ENCODE data around the gene IL32. TPM values are rescaled to one million over a fixed set of nuclear protein-coding genes. Genes with fewer than 3 reads are reported as not detected.
A peak's percentile ranks its signal among the peaks of the same experiment; 100 is the strongest.

IL32 gene
- total and polyA plus RNA-seq, 9 of the 15 experiments (the other 6 are each of a cell fraction or from before 2014, with no cell fraction given), result 0.21 to 2.2 (median 0.37) TPM; not detected in 3

DNA sequence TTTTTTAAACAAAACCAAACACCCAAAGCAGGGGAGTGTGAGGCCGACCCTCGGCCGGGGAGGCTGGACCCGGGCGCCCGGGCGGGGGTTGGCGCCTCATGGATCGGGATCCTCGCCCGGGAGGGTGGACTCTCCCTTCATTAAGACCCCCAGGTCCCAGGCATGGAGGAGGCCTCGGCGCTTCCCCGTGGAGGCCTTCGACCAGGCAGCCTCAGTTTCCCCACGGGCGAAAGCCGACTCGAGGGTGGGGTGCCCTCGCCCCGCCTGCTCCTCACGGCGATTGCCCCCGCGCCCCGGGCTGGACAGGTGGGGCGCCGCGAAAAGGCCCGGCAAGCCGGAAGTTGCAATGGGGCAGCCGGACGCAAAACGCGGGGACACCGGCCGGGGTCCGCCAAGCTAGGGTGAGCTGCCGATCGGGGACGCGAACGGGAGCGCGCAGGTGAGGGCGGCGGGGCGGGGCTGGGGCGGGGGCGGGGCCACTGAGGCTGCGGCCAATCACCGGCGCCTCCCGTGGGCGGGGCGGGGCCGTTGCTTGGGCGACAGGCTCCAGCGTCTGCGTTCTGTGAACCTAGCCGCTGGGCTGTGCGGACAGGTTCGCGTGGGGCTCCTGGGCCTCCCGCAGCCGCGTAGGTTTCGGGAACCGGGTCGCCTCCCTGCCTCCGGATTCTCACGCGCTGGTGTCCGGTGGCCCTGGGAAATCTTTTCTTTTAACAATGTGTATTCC lies 40.9 kb downstream of the IL32 start (continued):
- TF ChIP-seq GTF2F1 (IDR thresholded peaks at IDR 0.05; ENCODE audit: low read depth, low read length) (peak; percentile 83), EGR1 (conservative IDR thresholded peaks at IDR 0.05) (0 out of 2 replicates have a peak, but pooled peaks have one; percentile 18), ZNF717 (CRISPR knock-in tag; IDR thresholded peaks at IDR 0.05) (no peak), TARDBP (IDR thresholded peaks at IDR 0.05) (peak; percentile 55; the same call in 1 of the 2 replicates), TAL1 (IDR thresholded peaks at IDR 0.05) (no peak), HDAC1 (IDR thresholded peaks at IDR 0.05) (peak in 1 of 2 experiments; percentile 80; a peak in 2 of 4 replicates), XRCC4 (IDR thresholded peaks at IDR 0.05; ENCODE audit: extremely low read depth, insufficient read depth, insufficient read length) (no peak), ZNF311 (CRISPR knock-in tag; IDR thresholded peaks at IDR 0.05) (0 out of 2 replicates have a peak, but pooled peaks have one; percentile 33), NEUROD1 (IDR thresholded peaks at IDR 0.05; ENCODE audit: borderline replicate concordance, low read depth, low read length, partially characterized antibody) (peak; percentile 55), YY1 (IDR thresholded peaks at IDR 0.05; ENCODE audit: borderline replicate concordance in 1 of 3, control insufficient read depth in 1 of 3, extremely low read depth in 1 of 3, insufficient read depth in 3 of 3, insufficient read length in 1 of 3, insufficient replicate concordance in 2 of 3, low read depth in 1 of 3, low read length in 2 of 3) (peak in 2 of 3 experiments; percentile 70 to 71), NCOA6 (IDR thresholded peaks at IDR 0.05) (no peak), ERF (CRISPR knock-in tag; IDR thresholded peaks at IDR 0.05) (peak; percentile 90), ATF7 (IDR thresholded peaks at IDR 0.05) (peak; percentile 66; the same call in 1 of the 2 replicates), RBM14 (IDR thresholded peaks at IDR 0.05; ENCODE audit: borderline replicate concordance, insufficient read depth, low read depth, low read length) (no peak), NONO (IDR thresholded peaks at IDR 0.05; ENCODE audit: low read depth in 2 of 2, low read length in 1 of 2) (peak in 1 of 2 experiments; percentile 39; a peak in 2 of 4 replicates), MIER1 (IDR thresholded peaks at IDR 0.05; ENCODE audit: low read depth) (no peak), E2F3 (CRISPR knock-in tag; IDR thresholded peaks at IDR 0.05) (peak; percentile 81), LARP7 (IDR thresholded peaks at IDR 0.05) (no peak), ZNF696 (CRISPR knock-in tag; conservative IDR thresholded peaks at IDR 0.05) (no peak), GATAD2B (IDR thresholded peaks at IDR 0.05; ENCODE audit: borderline replicate concordance) (peak; percentile 88), HIVEP1 (CRISPR knock-in tag; IDR thresholded peaks at IDR 0.05) (peak; percentile 76; the same call in 1 of the 2 replicates)
- TF ChIP-seq, protein P1, sequence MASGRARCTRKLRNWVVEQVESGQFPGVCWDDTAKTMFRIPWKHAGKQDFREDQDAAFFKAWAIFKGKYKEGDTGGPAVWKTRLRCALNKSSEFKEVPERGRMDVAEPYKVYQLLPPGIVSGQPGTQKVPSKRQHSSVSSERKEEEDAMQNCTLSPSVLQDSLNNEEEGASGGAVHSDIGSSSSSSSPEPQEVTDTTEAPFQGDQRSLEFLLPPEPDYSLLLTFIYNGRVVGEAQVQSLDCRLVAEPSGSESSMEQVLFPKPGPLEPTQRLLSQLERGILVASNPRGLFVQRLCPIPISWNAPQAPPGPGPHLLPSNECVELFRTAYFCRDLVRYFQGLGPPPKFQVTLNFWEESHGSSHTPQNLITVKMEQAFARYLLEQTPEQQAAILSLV (tag; IDR thresholded peaks at IDR 0.05), result no peak
- TF ChIP-seq, protein P2, sequence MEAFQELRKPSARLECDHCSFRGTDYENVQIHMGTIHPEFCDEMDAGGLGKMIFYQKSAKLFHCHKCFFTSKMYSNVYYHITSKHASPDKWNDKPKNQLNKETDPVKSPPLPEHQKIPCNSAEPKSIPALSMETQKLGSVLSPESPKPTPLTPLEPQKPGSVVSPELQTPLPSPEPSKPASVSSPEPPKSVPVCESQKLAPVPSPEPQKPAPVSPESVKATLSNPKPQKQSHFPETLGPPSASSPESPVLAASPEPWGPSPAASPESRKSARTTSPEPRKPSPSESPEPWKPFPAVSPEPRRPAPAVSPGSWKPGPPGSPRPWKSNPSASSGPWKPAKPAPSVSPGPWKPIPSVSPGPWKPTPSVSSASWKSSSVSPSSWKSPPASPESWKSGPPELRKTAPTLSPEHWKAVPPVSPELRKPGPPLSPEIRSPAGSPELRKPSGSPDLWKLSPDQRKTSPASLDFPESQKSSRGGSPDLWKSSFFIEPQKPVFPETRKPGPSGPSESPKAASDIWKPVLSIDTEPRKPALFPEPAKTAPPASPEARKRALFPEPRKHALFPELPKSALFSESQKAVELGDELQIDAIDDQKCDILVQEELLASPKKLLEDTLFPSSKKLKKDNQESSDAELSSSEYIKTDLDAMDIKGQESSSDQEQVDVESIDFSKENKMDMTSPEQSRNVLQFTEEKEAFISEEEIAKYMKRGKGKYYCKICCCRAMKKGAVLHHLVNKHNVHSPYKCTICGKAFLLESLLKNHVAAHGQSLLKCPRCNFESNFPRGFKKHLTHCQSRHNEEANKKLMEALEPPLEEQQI (IDR thresholded peaks at IDR 0.05), result no peak
